ENCODE measurements around the gene FCRLA.

The FCRLA gene

GRCh38 chr1:161727256-161727924 lies 20.4 kb downstream of the FCRLA start:
- Histone ChIP-seq H3K9ac (no peak overlapping the region), H3K79me2 (no peaks in the 10 kb centered on the region), H3K9me3 (ENCODE audit: control insufficient read depth, low read length) (no peaks in the 10 kb centered on the region), H3K27me3 (ENCODE audit: control insufficient read depth, insufficient read depth, low read length) (no peaks in the 10 kb centered on the region), H3K4me1 (no peaks in the 10 kb centered on the region), H3K4me3 (ENCODE audit: low read depth, low read length) (peak overlapping the region; percentile 76), H3K27ac (peak overlapping the region; percentile 76), H2AFZ (peak overlapping the region; percentile 89), H3K36me3 (ENCODE audit: control insufficient read depth, insufficient read depth, low read length) (no peaks in the 10 kb centered on the region), H3K4me2 (ENCODE audit: low read length) (peak overlapping the region; percentile 89)
- no peak for TF ChIP-seq CTCF (IDR thresholded peaks at IDR 0.05)

DNA sequence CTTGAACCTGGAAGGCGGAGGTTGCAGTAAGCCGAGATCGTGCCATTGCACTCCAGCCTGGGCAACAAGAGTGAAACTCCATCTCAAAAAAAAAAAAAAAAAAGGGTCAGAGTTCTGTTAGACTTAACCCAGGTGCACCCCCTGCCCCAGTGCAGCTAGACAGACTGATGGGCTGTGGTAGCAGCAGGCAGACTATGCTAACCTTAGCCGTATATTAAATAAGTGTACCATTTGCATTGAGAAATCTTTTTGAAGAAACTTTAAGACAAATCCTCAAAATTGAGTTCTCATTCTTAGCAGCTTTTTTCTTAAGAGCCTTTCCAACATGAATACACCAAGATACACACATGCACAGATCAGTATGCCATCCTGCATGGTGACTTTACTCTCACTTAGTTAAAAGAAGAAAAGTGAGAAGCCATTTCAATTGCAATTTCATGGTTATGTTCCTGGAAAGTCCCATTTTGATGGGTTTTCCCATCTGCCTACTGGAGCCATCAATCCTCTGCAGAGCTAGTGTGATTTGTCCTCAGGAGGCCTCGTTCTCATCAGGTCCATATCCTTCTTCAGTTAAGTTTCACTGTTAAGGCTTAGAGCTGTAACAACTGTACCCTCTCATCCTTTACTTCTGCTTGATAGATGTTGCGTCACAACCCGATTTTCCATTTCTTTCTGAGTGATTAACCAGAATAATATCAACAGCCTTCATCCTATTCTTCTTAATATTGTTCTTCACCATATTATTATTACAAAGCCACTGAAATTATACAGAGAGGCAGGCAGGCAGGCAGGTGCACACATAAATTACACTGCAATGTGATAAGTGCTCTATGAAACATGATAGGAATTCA lies 21.6 kb downstream of the FCRLA start:
- no peak overlapping the region for H3K9ac ChIP-seq

DNA sequence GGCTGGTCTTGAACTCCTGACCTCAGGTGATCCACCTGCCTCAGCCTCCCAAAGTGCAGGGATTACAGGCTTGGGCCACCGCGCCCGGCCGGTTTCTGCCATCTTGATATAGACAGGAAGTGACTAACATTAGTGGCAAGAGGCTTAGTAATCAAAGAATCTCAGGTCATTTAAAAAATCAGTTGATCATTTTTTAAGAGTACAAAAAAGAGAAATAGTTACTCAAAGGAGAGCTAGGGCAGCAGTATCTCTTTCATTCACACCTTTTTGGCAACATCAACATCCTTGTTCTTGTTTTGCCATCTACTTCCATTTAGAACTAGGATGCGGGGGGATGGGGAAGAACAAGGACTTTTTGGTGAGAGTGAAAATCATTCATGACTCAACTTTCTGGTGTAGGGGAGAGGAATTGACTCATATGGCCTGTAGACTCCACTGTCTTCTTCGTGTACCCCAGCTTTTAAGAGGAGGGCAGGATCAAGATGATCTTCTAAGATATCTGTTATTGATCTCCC lies 23.1 kb downstream of the FCRLA start:
- Histone ChIP-seq H3K4me2 (ENCODE audit: low read length) (no peak overlapping the region), H3K4me3 (ENCODE audit: low read depth, low read length) (no peak overlapping the region), H3K4me1 (no peaks in the 10 kb centered on the region), H2AFZ (no peak overlapping the region), H3K36me3 (ENCODE audit: control insufficient read depth, insufficient read depth, low read length) (no peaks in the 10 kb centered on the region), H3K27ac (no peak overlapping the region), H3K9me3 (ENCODE audit: control insufficient read depth, low read length) (no peaks in the 10 kb centered on the region), H3K9ac (no peak overlapping the region), H3K27me3 (ENCODE audit: control insufficient read depth, insufficient read depth, low read length) (no peaks in the 10 kb centered on the region), H3K79me2 (no peaks in the 10 kb centered on the region)
- no peak for TF ChIP-seq CTCF (IDR thresholded peaks at IDR 0.05)

More for the DNA sequence above, 21.6 kb downstream of the FCRLA start:
- Histone ChIP-seq H3K27ac (no peak overlapping the region), H3K27me3 (ENCODE audit: control insufficient read depth, insufficient read depth, low read length) (no peaks in the 10 kb centered on the region), H3K9me3 (ENCODE audit: control insufficient read depth, low read length) (no peaks in the 10 kb centered on the region), H3K4me3 (ENCODE audit: low read depth, low read length) (no peak overlapping the region), H3K79me2 (no peaks in the 10 kb centered on the region), H3K4me2 (ENCODE audit: low read length) (no peak overlapping the region), H3K4me1 (no peaks in the 10 kb centered on the region), H3K36me3 (ENCODE audit: control insufficient read depth, insufficient read depth, low read length) (no peaks in the 10 kb centered on the region), H2AFZ (no peak overlapping the region)
- no peak for TF ChIP-seq CTCF (IDR thresholded peaks at IDR 0.05)

GRCh38 chr1:161731241-161731640 lies 24.2 kb downstream of the FCRLA start:
- H2AFZ ChIP-seq: no peak overlapping the region
- no peak overlapping the region for H3K9ac ChIP-seq
- no peak overlapping the region for H3K4me2 ChIP-seq (ENCODE audit: low read length)
- no peak overlapping the region for H3K27ac ChIP-seq
- H3K36me3 ChIP-seq (ENCODE audit: control insufficient read depth, insufficient read depth, low read length): no peaks in the 10 kb centered on the region
- H3K4me1 ChIP-seq: no peaks in the 10 kb centered on the region
- H3K79me2 ChIP-seq: no peaks in the 10 kb centered on the region
- H3K9me3 ChIP-seq (ENCODE audit: control insufficient read depth, low read length): no peaks in the 10 kb centered on the region
- H3K27me3 ChIP-seq (ENCODE audit: control insufficient read depth, insufficient read depth, low read length): no peaks in the 10 kb centered on the region
- H3K4me3 ChIP-seq (ENCODE audit: low read depth, low read length): no peak overlapping the region
- TF ChIP-seq CTCF (IDR thresholded peaks at IDR 0.05): no peak
